Fibroblast of the conjunctiva (primary cell): Measurements from ENCODE around the gene TMC1.
"Not testable (repeated sequence)": the region's sequence is repeated elsewhere in the genome, so short reads cannot be mapped to it uniquely, and the experiment has no call there.

ENCODE experiments used
- DNase-seq: peaks from one replicate; pipeline ENCODE4 v3.0.0-alpha.2; 2010; ENCODE audit warnings: low read depth

TMC1 gene

DNA sequence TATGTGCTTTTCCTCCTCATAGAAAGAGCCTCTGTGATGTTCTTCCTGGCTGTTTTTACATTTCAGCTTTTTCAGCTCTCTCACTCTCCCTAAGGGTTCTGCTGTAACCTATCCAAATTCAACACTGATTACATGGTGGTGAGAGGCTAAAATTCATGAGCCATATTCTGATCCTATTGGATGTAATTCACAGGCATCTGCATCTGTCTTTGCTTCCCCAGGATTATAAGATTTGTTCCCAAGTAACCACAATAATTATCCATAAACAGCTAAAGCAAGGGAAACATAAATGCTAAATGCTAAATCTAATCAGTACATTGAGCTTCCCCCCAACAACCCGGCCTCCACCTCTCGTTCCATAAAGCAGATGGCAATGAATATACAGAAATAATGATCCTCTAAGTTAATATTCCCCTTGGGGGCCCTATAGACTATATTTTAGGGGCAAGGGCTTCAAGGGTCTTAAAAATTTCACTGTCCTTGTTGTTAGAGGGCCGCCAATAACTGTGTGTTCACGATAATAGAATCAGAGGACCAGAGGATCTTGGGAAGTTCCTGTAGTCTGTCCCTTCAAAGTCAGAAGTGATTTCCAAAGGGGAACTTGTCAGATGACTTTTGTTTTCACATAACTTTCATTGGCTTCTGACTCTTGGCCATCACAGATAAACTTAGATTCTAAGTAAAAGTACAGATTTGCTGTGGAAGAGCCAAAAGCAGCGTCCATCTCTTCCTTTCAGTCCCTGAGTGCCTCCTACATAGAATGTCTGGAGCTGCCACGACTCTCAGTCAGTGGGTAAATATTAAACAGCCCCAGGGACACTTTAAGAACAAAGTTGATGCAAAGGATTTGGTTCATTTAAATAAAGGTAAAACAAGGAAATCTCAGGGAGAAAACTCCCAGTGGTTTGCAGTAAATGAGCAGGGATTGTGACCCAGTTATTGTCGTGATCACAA lies 305.9 kb downstream of the TMC1 start:
- no peak for DNase-seq

GRCh38 chr9:72827950-72828731 lies 306.7 kb downstream of the TMC1 start:
- DNase-seq, result no peak

GRCh38 chr9:72834994-72835393 lies 313.6 kb downstream of the TMC1 start:
- DNase-seq, result no peak

DNA sequence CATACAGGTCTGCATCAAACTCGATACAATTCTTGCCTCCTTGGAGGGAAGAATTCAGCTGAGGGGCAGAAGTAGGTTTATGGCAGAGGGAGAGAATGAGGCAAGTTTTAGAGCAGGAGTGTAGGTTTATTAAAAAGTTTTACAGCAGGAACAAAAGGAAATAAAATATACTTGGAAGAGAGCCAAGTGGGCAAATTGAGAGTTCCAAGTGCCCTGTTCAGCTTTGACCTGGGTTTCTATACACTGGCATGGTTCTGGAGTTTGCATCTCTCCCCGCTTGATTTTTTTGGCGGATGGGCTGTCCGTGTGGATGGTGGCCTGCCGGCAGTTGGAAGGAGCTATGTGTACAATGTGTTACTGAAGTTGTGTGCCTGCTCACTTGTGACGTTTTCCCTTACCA lies 315.4 kb downstream of the TMC1 start:
- no peak for DNase-seq

DNA sequence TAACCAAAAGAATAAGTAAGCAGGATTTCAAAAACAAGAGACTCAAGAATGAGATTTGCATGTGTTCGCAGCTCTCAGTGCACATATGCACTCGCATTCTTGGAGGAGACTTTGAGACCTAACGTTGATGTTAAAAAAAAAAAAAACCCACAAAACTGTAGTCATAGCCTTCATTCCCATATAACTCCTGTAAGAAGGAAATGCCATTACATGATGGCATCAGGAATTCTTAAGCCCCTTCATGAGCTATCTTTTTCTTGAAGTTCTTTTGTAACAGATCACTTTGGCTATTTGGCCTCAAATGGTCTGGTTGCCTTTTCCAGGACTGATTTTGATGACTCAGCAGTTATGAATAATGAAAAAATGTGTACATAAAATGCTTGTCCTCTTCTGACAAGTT lies 317.7 kb downstream of the TMC1 start:
- no peak for DNase-seq

GRCh38 chr9:72843520-72844439 lies 322.4 kb downstream of the TMC1 start:
- no peak for DNase-seq

GRCh38 chr9:72844440-72844768 lies 323.0 kb downstream of the TMC1 start:
- DNase-seq, result no peak

DNA sequence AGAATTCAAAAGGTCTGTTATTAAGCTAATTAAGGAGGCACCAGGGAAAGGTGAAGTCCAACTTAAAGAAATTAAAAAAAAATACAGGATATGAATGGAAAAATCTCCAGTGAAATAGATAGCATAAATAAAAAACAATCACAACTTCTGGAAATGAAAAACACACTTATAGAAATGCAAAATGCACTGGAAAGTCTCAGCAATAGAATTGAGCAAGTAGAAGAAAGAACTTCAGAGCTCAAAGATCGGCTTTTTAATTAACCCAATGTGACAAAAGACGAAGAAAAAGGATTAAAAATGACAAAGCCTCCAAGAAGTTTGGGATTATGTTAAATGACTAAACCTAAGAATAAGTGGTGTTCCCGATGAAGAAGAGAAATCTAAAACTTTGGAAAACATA lies 323.6 kb downstream of the TMC1 start:
- not testable (repeated sequence) for DNase-seq

- DNase-seq, result not testable (repeated sequence)
These were observed 328.8 kb downstream of the TMC1 start for GRCh38 chr9:72850209-72850608.

DNA sequence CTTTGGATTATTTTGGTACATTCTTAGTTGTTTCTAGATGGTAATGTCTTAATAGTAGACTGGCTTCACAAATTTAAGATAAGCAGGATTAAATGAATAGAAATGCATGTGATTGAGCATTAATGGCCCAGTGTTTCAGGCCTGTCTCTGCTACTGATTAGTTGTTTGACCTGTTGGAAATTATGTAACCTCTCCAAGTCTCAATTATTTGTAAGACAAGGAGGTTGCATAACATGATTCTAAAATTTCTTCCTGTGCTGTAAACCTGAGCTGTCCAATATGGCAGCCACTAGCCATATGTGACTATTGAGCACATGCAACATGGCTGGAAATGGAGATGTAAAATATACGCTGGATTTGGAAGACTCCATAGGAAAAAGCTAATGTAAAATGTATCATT lies 333.9 kb downstream of the TMC1 start:
- no peak for DNase-seq

DNA sequence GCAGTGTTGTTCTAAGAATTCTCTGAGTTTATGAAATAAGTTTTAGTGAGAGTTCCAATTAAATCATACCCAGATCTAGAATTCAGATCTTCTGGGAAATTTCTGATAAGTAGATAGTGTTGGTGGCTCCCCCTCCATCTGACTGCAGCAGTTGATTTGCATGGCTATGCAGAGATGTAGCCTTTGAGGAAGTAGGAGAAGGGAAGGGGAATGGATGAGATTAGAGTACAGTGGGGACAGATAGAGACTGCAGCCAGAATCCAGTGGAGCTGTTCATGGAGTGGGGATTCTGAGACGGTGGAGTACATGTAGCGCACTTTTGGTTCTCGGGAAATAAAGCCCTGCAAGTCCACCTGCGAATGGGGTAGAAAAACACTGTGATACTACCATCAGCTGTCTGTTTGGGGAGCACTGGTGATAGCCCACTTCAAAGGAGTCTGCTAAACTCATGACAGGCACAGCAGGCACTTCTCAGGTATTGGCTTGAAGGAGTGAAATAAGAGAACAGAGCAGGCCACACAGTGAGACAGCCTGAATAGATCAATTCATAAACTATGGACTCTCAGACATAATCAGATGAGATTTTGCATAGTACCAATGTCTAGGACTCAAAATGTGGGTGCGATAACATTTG lies 334.6 kb downstream of the TMC1 start:
- no peak for DNase-seq

DNA sequence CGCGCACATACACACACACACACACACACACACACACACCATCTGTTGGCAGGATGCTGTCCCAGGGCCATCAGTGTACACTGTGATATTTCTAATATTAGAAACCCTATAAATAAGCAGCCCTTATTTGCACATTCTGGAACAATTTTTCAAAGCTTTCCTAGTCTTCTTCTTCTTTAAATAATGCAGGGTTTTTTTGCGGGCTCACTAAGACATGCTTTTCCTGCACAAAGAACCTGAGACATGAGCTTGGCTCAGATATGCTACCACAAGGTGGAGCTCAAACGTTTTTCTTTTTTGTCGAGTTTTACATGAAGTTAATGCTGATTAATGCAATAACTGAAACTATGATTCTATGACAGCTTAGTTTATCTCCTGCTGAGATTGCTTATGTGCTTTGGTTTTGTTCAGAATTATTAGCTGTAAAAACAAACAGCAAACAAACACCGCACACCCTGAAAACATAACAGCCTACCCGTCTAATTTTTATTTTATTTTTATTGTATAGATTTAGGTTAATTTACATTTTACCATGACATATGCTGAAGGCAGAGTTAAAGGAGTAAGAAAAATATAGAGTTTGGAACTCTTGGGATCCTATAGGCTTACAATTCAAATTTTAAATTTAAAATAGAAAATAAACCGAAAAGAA lies 335.7 kb downstream of the TMC1 start:
- peak; percentile 47 for DNase-seq

GRCh38 chr9:72857624-72857996 lies 336.2 kb downstream of the TMC1 start:
- DNase-seq, result no peak

DNA sequence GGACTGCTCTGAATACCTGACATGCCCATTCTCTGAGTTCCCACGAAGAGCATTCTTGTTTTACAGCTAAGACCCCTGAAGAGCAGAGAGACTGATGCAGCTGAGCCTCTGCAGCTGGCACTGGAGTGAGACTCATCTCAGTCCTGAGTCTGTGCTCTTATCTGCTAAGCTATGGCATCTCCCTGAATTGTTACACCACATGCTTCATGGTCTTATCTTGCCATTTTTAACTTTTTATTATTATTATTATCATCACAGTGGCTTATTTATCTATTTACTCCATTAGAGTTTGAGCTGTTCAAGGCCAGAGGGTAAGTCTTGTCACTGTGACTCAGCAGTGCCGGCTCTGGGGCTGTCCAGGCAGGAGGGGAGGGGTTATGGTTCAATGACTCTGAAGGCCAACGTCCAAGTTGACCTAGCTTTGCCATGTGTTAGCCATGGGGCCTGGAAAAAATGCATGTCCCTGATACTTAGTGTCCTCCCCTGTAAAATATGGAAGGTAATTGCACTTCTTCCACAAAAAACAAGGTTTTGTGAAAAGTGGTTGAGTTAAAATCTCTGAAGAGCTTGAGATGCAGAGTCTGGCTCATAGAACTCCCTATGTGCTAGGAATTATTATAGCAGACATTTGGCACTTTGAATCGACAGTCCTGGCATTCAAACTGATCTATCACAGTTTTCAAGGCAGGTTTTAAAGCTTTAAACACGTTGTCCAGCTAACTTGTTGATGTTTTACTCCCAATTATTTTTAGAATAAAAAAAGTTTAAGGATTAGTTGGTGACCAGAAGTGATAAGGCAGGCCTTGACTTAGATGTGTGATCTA lies 336.9 kb downstream of the TMC1 start:
- DNase-seq, result peak; percentile 3

- not testable (repeated sequence) for DNase-seq
These were observed 341.4 kb downstream of the TMC1 start for GRCh38 chr9:72862788-72863187.

- no peak for DNase-seq
These were observed 342.2 kb downstream of the TMC1 start for GRCh38 chr9:72863456-72864094.

- no peak for DNase-seq
These were observed 342.9 kb downstream of the TMC1 start for GRCh38 chr9:72864327-72864726.

GRCh38 chr9:72871685-72872084 lies 350.3 kb downstream of the TMC1 start:
- peak; percentile 2 for DNase-seq

- no peak for DNase-seq
These were observed 351.3 kb downstream of the TMC1 start for GRCh38 chr9:72872718-72873117.

DNA sequence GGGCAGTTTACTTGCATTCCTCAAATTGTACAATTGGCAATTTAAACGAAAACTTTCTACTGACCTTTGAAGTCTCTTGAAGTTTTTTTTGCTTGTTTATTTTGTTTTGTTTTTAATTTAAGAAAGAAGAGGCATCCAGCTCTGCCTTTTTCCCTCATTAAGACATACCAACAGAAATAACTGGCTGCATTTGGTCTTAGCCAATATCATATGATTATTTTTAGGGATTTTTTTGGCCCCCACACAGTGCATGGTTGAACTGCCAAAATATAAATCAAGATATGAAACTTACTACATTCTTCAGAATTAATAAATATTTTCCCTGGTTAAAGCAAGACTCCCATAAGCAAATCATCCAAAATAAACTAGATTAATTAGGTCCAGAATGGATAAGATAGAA lies 352.0 kb downstream of the TMC1 start:
- no peak for DNase-seq
